Fibroblast of lung (primary cell): Measurements from ENCODE around the gene NR5A1. TPM values are rescaled to one million over a fixed set of nuclear protein-coding genes. Genes with fewer than 3 reads are reported as not detected.

Experiments used
- DNase-seq, 2 donors: peaks; one replicate each; pipeline versions ENCODE4 v3.0.0 to v3.0.0-alpha.2; 2010; ENCODE audit warnings: low read depth in 2 of 2
- H2AFZ ChIP-seq: 2 replicates; pipeline ENCODE4 v1.5.1; 2012; ENCODE audit warnings: low read length, control low read depth, inconsistent platforms
- H3K27ac ChIP-seq: 2 replicates; pipeline ENCODE4 v1.5.1; 2011; ENCODE audit warnings: low read length, control low read depth; ENCODE audit not compliant: insufficient read depth
- H3K27me3 ChIP-seq: 2 replicates; pipeline ENCODE4 v1.5.1; 2011; ENCODE audit warnings: mild to moderate bottlenecking, low read length; ENCODE audit not compliant: control insufficient read depth, insufficient read depth
- H3K36me3 ChIP-seq: 2 replicates; pipeline ENCODE4 v1.5.1; 2011; ENCODE audit warnings: low read length; ENCODE audit not compliant: control insufficient read depth, insufficient read depth
- H3K4me1 ChIP-seq: 2 replicates; pipeline ENCODE4 v1.5.1; 2011; ENCODE audit warnings: low read length; ENCODE audit not compliant: control insufficient read depth, insufficient read depth; ENCODE audit errors: extremely low read depth
- H3K4me2 ChIP-seq: 2 replicates; pipeline ENCODE4 v1.5.1; 2011; ENCODE audit warnings: low read length, control low read depth; ENCODE audit not compliant: insufficient read depth; ENCODE audit errors: extremely low read depth
- H3K4me3 ChIP-seq, 4 experiments: fragments of 200-600 bp in 1 of 4; sonication (generic) in 1 of 4; replicated peaks in 1 of 4; 2 replicates each; pipeline ENCODE4 v1.5.1; 2011 to 2016; ENCODE audit warnings: low read length in 4 of 4, low read depth in 3 of 4, mild to moderate bottlenecking in 3 of 4, control low read depth in 2 of 4, inconsistent platforms in 1 of 4, mixed read lengths in 1 of 4; ENCODE audit not compliant: insufficient read depth in 1 of 4; ENCODE audit errors: control extremely low read depth in 1 of 4
- H3K79me2 ChIP-seq: 2 replicates; pipeline ENCODE4 v1.5.1; 2012; ENCODE audit warnings: mild to moderate bottlenecking, low read length, inconsistent platforms; ENCODE audit not compliant: control insufficient read depth, insufficient read depth
- H3K9ac ChIP-seq: 2 replicates; pipeline ENCODE4 v1.5.1; 2011; ENCODE audit warnings: mild to moderate bottlenecking, low read length, control low read depth; ENCODE audit not compliant: insufficient read depth
- H3K9me3 ChIP-seq: 2 replicates; pipeline ENCODE4 v1.5.1; 2012; ENCODE audit warnings: low read depth, low read length; ENCODE audit not compliant: control insufficient read depth, insufficient read depth
- H4K20me1 ChIP-seq: 2 replicates; pipeline ENCODE4 v1.5.1; 2011; ENCODE audit warnings: low read length; ENCODE audit not compliant: control insufficient read depth, insufficient read depth; ENCODE audit errors: extremely low read depth
- EZH2 ChIP-seq: IDR thresholded peaks from 2 replicates; pipeline ENCODE4 v1.5.1; 2012; ENCODE audit warnings: low read length, control low read depth, mild to moderate bottlenecking; ENCODE audit errors: missing control alignments
- polyA plus RNA-seq, 2 donors: library from polyadenylated mRNA; depleted of rRNA in 1 of 2; stranded (reverse) in 1 of 2; unstranded in 1 of 2; fragments of >200 nt; gene quantifications; 2 replicates each; pipeline ENCODE4 v1.2.1, GENCODE V29; 2011 to 2012; ENCODE audit warnings: missing spikeins in 1 of 2
- total RNA-seq: library from RNA; depleted of rRNA; stranded (reverse); fragments of >200 nt; gene quantifications from 2 replicates; pipeline ENCODE4 v1.2.1, GENCODE V29; 2014
- TF ChIP-seq, protein P1 (sequence below), 2 donors: IDR thresholded peaks in 1 of 2; conservative IDR thresholded peaks in 1 of 2; 1 replicate in 1 of 2; 2 replicates in 1 of 2; pipeline ENCODE4 v1.5.1; 2011 to 2012; ENCODE audit warnings: low read length in 2 of 2, control low read depth in 1 of 2, inconsistent platforms in 1 of 2, low read depth in 1 of 2, mild to moderate bottlenecking in 1 of 2

Gene NR5A1
- total and polyA plus RNA-seq, 2 donors (not counting 1 experiment from before 2014, with no cell fraction given) = not detected

DNA sequence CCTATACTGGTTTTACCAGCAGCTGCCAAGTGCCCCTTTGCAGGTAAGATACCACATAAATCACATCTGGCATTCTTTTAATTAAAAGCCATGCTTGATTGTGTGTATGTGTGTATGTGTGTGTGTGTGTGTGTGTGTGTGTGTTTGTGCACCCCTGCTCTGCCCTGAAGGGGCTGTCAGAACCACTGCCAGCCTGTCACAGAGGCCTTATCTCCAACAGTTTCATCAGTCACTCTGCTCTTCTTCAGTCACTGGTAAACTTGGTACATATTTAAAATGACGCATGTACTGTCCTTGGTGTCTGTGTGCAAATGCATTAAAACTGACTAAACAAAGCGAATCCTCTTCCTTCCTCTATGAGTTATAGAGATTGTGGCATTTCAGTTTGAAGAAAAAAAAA, 19.0 kb upstream of the NR5A1 start:
- Histone ChIP-seq H2AFZ (no peak overlapping the region), H3K9me3 (no peaks in the 10 kb centered on the region), H3K27ac (no peak overlapping the region), H3K79me2 (no peaks in the 10 kb centered on the region), H3K36me3 (no peaks in the 10 kb centered on the region), H3K9ac (no peak overlapping the region), H3K27me3 (no peaks in the 10 kb centered on the region), H3K4me2 (no peak overlapping the region), H3K4me1 (no peaks in the 10 kb centered on the region), H4K20me1 (no peaks in the 10 kb centered on the region), H3K4me3 (no peak overlapping the region)
- no peak for DNase-seq
- TF ChIP-seq, protein P1, sequence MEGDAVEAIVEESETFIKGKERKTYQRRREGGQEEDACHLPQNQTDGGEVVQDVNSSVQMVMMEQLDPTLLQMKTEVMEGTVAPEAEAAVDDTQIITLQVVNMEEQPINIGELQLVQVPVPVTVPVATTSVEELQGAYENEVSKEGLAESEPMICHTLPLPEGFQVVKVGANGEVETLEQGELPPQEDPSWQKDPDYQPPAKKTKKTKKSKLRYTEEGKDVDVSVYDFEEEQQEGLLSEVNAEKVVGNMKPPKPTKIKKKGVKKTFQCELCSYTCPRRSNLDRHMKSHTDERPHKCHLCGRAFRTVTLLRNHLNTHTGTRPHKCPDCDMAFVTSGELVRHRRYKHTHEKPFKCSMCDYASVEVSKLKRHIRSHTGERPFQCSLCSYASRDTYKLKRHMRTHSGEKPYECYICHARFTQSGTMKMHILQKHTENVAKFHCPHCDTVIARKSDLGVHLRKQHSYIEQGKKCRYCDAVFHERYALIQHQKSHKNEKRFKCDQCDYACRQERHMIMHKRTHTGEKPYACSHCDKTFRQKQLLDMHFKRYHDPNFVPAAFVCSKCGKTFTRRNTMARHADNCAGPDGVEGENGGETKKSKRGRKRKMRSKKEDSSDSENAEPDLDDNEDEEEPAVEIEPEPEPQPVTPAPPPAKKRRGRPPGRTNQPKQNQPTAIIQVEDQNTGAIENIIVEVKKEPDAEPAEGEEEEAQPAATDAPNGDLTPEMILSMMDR (conservative IDR thresholded peaks at IDR 0.05 in 1 of 2, IDR thresholded peaks at IDR 0.05 in 1 of 2; ENCODE audit: low read depth in 1 of 2, low read length in 2 of 2) = no peak
- TF ChIP-seq EZH2 = no peak

DNA sequence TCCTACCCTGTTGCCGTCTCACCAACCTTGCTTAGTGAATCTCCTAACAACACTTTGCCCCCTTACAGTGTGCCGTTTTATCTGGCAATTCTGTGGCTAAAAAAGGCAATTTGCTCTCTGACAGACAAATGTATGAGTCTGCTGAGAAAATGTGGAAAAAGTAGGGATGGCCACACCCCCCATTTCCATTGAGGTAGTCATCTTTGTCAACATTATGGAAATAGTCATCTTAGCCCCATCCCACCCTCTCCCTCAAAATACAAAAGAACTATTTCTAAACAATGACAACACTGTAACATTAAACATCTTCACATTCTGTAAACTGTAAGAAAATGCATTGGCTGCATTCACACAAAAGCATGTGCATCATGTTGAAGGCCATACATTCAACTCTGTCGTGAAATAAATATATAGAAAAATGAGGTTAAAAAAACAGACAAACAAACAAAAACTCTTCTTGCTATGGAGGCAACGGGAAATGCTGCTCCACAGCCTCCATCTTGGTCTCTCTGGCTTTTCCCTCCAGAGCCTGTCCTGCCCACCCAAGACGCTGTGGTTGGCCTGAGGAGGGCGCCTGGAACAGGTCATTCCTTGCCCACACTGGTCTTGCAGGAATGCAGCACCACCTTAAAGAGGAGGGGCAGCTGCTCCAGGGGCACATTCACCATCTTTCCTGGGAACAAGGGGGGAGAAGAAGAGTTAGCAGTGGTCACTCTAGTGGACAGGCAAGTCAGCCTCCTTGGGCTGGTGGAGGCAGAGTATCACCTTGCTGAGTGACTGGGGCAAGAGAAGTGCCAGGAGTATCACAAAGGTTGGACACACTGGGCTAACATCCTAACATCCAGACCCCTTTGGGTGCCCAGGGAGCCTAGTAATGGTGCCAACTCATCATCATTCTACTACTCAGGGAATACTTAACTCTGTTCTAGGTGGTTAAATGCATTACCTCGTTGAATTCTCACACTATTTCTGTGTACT, 15.2 kb upstream of the NR5A1 start:
- H3K79me2 ChIP-seq = no peaks in the 10 kb centered on the region
- no peaks in the 10 kb centered on the region for H4K20me1 ChIP-seq
- H3K27me3 ChIP-seq = peaks cover 12% of the 10 kb centered on the region
- no peak for DNase-seq
- H3K36me3 ChIP-seq = no peaks in the 10 kb centered on the region
- TF ChIP-seq, protein P1 (conservative IDR thresholded peaks at IDR 0.05 in 1 of 2, IDR thresholded peaks at IDR 0.05 in 1 of 2; ENCODE audit: low read depth in 1 of 2, low read length in 2 of 2) = no peak
- no peak for TF ChIP-seq EZH2
- no peaks in the 10 kb centered on the region for H3K9me3 ChIP-seq
- no peak overlapping the region for H2AFZ ChIP-seq
- H3K4me3 ChIP-seq = no peak overlapping the region
- H3K9ac ChIP-seq = no peak overlapping the region
- no peak overlapping the region for H3K27ac ChIP-seq
- no peaks in the 10 kb centered on the region for H3K4me1 ChIP-seq
- no peak overlapping the region for H3K4me2 ChIP-seq

DNA sequence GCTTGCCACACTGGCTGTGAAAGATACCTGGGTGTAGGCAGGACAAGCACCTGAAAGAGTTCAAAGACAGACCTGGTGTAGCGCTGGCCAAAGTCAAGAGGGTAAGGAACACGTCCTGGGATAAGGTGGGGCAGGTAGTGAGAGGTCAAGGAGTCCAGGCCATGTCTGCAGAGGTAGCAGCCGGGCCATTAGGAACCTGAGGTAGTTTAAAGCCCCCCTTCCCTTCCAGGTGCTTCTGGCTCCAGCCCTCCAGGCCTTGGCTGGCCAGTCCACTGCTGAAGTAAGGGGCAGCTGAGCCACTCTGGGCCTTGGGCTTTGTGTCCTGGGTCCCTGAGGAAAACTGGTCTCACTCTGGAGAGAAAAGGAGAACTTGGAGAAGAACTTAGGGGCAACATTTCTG, 13.9 kb upstream of the NR5A1 start:
- no peak for TF ChIP-seq EZH2
- TF ChIP-seq, protein P1 (conservative IDR thresholded peaks at IDR 0.05 in 1 of 2, IDR thresholded peaks at IDR 0.05 in 1 of 2; ENCODE audit: low read depth in 1 of 2, low read length in 2 of 2) = no peak
- H3K27ac ChIP-seq = no peak overlapping the region
- no peaks in the 10 kb centered on the region for H3K9me3 ChIP-seq
- H3K4me2 ChIP-seq = no peak overlapping the region
- no peak overlapping the region for H3K9ac ChIP-seq
- H3K4me3 ChIP-seq = no peak overlapping the region
- H3K27me3 ChIP-seq = peaks cover 22% of the 10 kb centered on the region
- H3K4me1 ChIP-seq = no peaks in the 10 kb centered on the region
- no peaks in the 10 kb centered on the region for H4K20me1 ChIP-seq
- H3K36me3 ChIP-seq = no peaks in the 10 kb centered on the region
- H2AFZ ChIP-seq = no peak overlapping the region
- H3K79me2 ChIP-seq = no peaks in the 10 kb centered on the region
- DNase-seq = no peak
